Parietal lobe (tissue), 2 donors: ENCODE measurements around the gene BRI3BP. TPM values are rescaled to one million over a fixed set of nuclear protein-coding genes. Genes with fewer than 3 reads are reported as not detected.

Source experiments
- small RNA-seq: library from RNA; depleted of rRNA; stranded (forward); fragments of <200 nt; gene quantifications from one replicate; pipeline ENCODE3, GENCODE V24; 2014; ENCODE audit warnings: low replicate concordance
- total RNA-seq: library from RNA; depleted of rRNA; stranded (reverse); fragments of >200 nt; gene quantifications from one replicate; pipeline ENCODE4 v1.2.3, GENCODE V29; 2014

BRI3BP gene
- total RNA-seq: 16.9 TPM

GRCh38 chr12:124993626-124994436 is at the start of gene BRI3BP:
Gene BRI3BP, plus strand, starts transcription at chr12:124993645. Its CDS starts 146 bp downstream, at chr12:124993791.

DNA sequence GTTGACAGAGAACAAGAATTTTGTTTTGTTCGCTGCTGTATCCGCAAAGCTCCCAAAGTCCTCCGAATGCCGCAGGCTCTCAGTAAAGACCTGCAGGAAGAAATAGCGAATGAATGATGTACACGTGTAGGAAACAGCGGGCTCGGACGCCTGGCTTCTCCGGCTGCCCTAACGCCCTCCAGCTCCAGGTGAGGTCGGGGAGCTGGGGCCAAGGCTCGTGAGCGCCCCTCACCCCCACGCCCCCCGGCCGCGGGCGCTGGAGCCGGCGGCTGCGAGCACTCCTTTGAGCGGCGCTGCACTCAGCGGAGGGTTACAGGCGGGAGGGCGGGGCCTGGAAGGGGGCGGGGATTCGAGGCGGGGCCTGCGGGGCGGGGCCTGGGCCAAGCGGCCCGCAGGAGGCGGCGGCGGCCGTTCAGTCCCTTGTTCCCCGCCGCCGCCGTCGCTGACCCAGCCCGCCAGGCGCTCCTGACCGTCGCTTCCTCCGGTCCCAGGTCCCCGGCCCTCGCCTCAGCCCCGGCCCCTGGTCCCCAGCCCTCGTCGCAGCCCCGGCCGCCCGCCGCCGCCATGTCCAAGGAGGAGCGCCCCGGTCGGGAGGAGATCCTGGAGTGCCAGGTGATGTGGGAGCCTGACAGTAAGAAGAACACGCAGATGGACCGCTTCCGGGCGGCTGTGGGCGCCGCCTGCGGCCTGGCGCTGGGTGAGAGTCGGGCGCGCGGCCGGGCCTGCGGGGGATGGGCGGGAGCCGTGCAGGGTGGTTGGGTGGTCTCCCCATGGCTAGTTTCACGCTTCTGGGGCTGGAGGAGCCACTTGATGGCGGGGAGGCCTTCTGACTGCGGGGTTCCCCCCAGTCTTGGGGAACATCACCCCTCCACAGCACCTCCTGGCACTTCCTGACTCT is 71.8 kb downstream of the BRI3BP start, which contains the start of gene AACS:
TSS of gene AACS (plus strand) at position 415 of the 898 bp plus-strand sequence. CDS start at position 565, 150 bp downstream.

Small RNA genes within 50 kb of the gene (small RNA-seq; reads per million reads assigned to genes)
- not detected for gene AC122688.1

Other genes with a start within 250 kb of the BRI3BP start
- gene SCARB1, start 129.8 kb upstream of the BRI3BP start, total RNA-seq: 17.5 TPM
- 1,542 TPM for gene UBC, start 79.0 kb upstream of the BRI3BP start, total RNA-seq
- 15.7 TPM for gene DHX37, start 4.5 kb upstream of the BRI3BP start, total RNA-seq
- gene AACS, start 71.8 kb downstream of the BRI3BP start, total RNA-seq: 51.0 TPM
- 104 TPM for gene TMEM132B, start 192.7 kb downstream of the BRI3BP start, total RNA-seq